NK-92 treated with Interleukin-12 subunit alpha and Interleukin-12 subunit beta, amount 100 ng/mL, for 24 hours (cell line): ENCODE measurements around the gene RAB10.

ENCODE experiments used
- DNase-seq: peaks from one replicate; lab custom pipeline; 2025; lab: John Stamatoyannopoulos, UW

RAB10 gene

GRCh38 chr2:26178746-26179436 is 145.0 kb downstream of the RAB10 start:
- DNase-seq = no peak

- DNase-seq = no peak
These were observed 145.6 kb downstream of the RAB10 start for GRCh38 chr2:26179446-26179913.

GRCh38 chr2:26182441-26182840 is 148.6 kb downstream of the RAB10 start:
- no peak for DNase-seq

GRCh38 chr2:26182887-26183630 is 149.2 kb downstream of the RAB10 start:
- DNase-seq = no peak

- DNase-seq = no peak
These were observed 150.2 kb downstream of the RAB10 start for GRCh38 chr2:26184121-26184520.

- no peak for DNase-seq
These were observed 150.8 kb downstream of the RAB10 start for GRCh38 chr2:26184555-26185303.

GRCh38 chr2:26185304-26185928 is 151.5 kb downstream of the RAB10 start:
- DNase-seq = no peak

- no peak for DNase-seq
These were observed 152.3 kb downstream of the RAB10 start for GRCh38 chr2:26185954-26186770.
